Measurements from ENCODE around the gene JPH3. TPM values are rescaled to one million over a fixed set of nuclear protein-coding genes. Genes with fewer than 3 reads are reported as not detected.

Gene JPH3
- total RNA-seq, 1 experiment from 2014 or later: 32.7 TPM

DNA sequence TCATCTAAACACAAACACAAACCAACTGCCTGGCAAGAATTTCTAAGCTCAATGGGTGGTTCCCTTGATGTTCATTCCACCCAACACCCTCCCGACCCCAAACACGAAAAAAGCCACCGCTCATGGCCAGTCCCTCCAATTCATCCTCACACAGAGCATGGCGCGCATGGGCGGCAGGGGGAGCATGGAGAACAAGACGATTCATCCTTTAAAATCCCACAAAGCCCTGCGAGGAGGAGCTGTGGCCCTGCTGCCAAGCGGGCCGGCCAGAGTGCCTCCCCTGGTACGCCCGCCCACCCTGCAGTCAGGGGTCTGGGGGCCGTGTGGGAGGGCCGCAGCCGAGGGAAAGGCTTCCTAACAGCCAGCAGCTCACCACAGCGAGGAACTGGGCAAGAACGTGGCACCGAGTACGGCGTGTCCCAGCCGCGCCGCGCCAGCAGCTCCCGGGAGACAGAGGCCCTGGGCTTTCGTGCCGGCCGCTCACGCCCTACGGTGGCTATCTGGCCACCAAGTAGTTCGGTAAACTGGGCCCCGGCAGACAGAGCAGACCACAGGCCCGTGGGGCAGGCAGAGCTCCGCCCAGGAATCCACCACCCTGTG lies 102.5 kb downstream of the JPH3 start:
- H3K23ac ChIP-seq (ENCODE audit: insufficient read length, low read depth, low read length): no peak overlapping the region
- H2BK12ac ChIP-seq (ENCODE audit: insufficient read length, low read depth, low read length): no peak overlapping the region
- no peak overlapping the region for H2BK5ac ChIP-seq (ENCODE audit: insufficient read length, low read length)
- no peak overlapping the region for H4K91ac ChIP-seq (ENCODE audit: insufficient read length, low read depth, low read length)
- no peak overlapping the region for H3K27ac ChIP-seq (ENCODE audit: insufficient read length, low read depth, low read length)
- H3K4ac ChIP-seq (ENCODE audit: low read depth, low read length): no peak overlapping the region
- Mint-ChIP-seq H3K27ac (peak overlapping the region in 2 of 3 experiments; percentile 3 to 52; a peak in 2 of 7 replicates), H3K4me1 (peaks cover 6 to 20% of the 10 kb centered on the region in 2 experiments), H3K36me3 (ENCODE audit: insufficient read depth in 1 of 3, low read depth in 3 of 3) (peaks cover 16 to 59% (median 48%) of the 10 kb centered on the region in 3 experiments; a peak in 6 of 7 replicates), H3K9me3 (no peaks in the 10 kb centered on the region), H3K4me3 (no peak overlapping the region), H3K27me3 (ENCODE audit: low read depth) (no peaks in the 10 kb centered on the region; the same call in none of the 2 replicates)
- H3K79me1 ChIP-seq (ENCODE audit: insufficient read depth, low read depth, low read length, poor library complexity, severe bottlenecking): no peaks in the 10 kb centered on the region
- H2BK20ac ChIP-seq (ENCODE audit: low read depth, low read length, poor library complexity, severe bottlenecking): no peak overlapping the region
- TF ChIP-seq, protein P1, sequence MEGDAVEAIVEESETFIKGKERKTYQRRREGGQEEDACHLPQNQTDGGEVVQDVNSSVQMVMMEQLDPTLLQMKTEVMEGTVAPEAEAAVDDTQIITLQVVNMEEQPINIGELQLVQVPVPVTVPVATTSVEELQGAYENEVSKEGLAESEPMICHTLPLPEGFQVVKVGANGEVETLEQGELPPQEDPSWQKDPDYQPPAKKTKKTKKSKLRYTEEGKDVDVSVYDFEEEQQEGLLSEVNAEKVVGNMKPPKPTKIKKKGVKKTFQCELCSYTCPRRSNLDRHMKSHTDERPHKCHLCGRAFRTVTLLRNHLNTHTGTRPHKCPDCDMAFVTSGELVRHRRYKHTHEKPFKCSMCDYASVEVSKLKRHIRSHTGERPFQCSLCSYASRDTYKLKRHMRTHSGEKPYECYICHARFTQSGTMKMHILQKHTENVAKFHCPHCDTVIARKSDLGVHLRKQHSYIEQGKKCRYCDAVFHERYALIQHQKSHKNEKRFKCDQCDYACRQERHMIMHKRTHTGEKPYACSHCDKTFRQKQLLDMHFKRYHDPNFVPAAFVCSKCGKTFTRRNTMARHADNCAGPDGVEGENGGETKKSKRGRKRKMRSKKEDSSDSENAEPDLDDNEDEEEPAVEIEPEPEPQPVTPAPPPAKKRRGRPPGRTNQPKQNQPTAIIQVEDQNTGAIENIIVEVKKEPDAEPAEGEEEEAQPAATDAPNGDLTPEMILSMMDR (conservative IDR thresholded peaks at IDR 0.05): no peak
- WGBS (ENCODE audit: extremely low coverage, insufficient read length, low lambda C conversion rate): no CpG with 5 or more reads among the region's 34 CpGs
- H3K9me3 ChIP-seq (ENCODE audit: control insufficient read depth, low read depth, low read length): no peaks in the 10 kb centered on the region
- H3K23me2 ChIP-seq (ENCODE audit: insufficient read length, low read depth, low read length, poor library complexity, severe bottlenecking): no peaks in the 10 kb centered on the region
- no peak overlapping the region for H3T11ph ChIP-seq (ENCODE audit: low read length)
- no peaks in the 10 kb centered on the region for H3K79me2 ChIP-seq (ENCODE audit: insufficient read depth, low read length)
- no peak overlapping the region for H4K8ac ChIP-seq (replicated peaks; ENCODE audit: insufficient read length, low read depth, low read length)
- H4K5ac ChIP-seq (ENCODE audit: insufficient read length, low read depth, low read length): no peak overlapping the region
- H2BK15ac ChIP-seq (ENCODE audit: low read depth, low read length): no peak overlapping the region
- H2BK120ac ChIP-seq (ENCODE audit: low read depth, low read length, poor library complexity, severe bottlenecking): no peak overlapping the region
- no peak overlapping the region for H2AK5ac ChIP-seq (ENCODE audit: insufficient read length, low read length)
- H3K14ac ChIP-seq (ENCODE audit: insufficient read depth, low read length): no peak overlapping the region
- no peaks in the 10 kb centered on the region for H3K4me1 ChIP-seq (ENCODE audit: insufficient read depth, low read length)
- no peaks in the 10 kb centered on the region for H4K20me1 ChIP-seq (ENCODE audit: control insufficient read depth, insufficient read depth, insufficient read length)
- no peak for DNase-seq
- H3K27me3 ChIP-seq (ENCODE audit: insufficient read depth, low read length): no peaks in the 10 kb centered on the region
- H3K56ac ChIP-seq (ENCODE audit: insufficient read length, low read depth, low read length): no peak overlapping the region
- H2AFZ ChIP-seq (ENCODE audit: low read length): no peak overlapping the region
- no peak overlapping the region for H3K4me2 ChIP-seq (ENCODE audit: insufficient read depth, insufficient read length, low read length)
- H3K9ac ChIP-seq (ENCODE audit: extremely low read depth, insufficient read length, low read length): no peak overlapping the region
- no peak overlapping the region for H3K18ac ChIP-seq (ENCODE audit: insufficient read length, low read depth, low read length)

Measured in H9 (cell line).